Natural killer cell treated with Interleukin-12 subunit alpha and Interleukin-12 subunit beta and Interleukin-15 and Interleukin-18, amount 100 ng/mL, for 72 hours (primary cell): ENCODE measurements around the gene LRRC47. TPM values are rescaled to one million over a fixed set of nuclear protein-coding genes. Genes with fewer than 3 reads are reported as not detected.
A peak's percentile ranks its signal among the peaks of the same experiment; 100 is the strongest.
"Not testable (repeated sequence)": the region's sequence is repeated elsewhere in the genome, so short reads cannot be mapped to it uniquely, and the experiment has no call there.

Source experiments
- ATAC-seq, 2 donors: fragments of 150-1000 bp; cut with Tn5 transposase in 1 of 2; sonication (Bioruptor Pico), chemical (Tn5 transposase) in 1 of 2; 2 replicates each; pipeline ENCODE4 v1.10.0; 2021
- DNase-seq: peaks from one replicate; pipeline ENCODE4 v3.0.0; 2022; ENCODE audit warnings: low spot score
- H3K27ac Mint-ChIP-seq, 2 donors: 1 replicate in 1 of 2; 2 replicates in 1 of 2; pipeline ENCODE4 v1.8.0; 2022; ENCODE audit warnings: mixed read lengths in 2 of 2, mild to moderate bottlenecking in 1 of 2, moderate library complexity in 1 of 2
- H3K27me3 Mint-ChIP-seq, 2 donors: 1 replicate in 1 of 2; 2 replicates in 1 of 2; pipeline ENCODE4 v1.8.0; 2022; ENCODE audit warnings: mixed read lengths in 2 of 2
- H3K36me3 Mint-ChIP-seq: one replicate; pipeline ENCODE4 v1.8.0; 2022; ENCODE audit warnings: mixed read lengths
- H3K4me1 Mint-ChIP-seq, 2 donors: 1 replicate in 1 of 2; 2 replicates in 1 of 2; pipeline ENCODE4 v1.8.0; 2022; ENCODE audit warnings: low read depth in 2 of 2, mixed read lengths in 2 of 2, mild to moderate bottlenecking in 1 of 2
- H3K4me3 Mint-ChIP-seq: one replicate; pipeline ENCODE4 v1.8.0; 2022; ENCODE audit warnings: mixed read lengths
- H3K9me3 Mint-ChIP-seq: 2 replicates; pipeline ENCODE4 v1.8.0; 2022; ENCODE audit warnings: mixed read lengths
- total RNA-seq, 2 donors: library from RNA; stranded (reverse); gene quantifications; one replicate each; pipeline ENCODE4 v1.2.3, GENCODE V29; 2022

Gene LRRC47
- total RNA-seq, 2 donors from 2014 or later = 46.4 to 54.1 TPM

GRCh38 chr1:3821447-3821846, 25.1 kb upstream of the LRRC47 start:
- no peak overlapping the region for H3K27ac Mint-ChIP-seq
- no peak for DNase-seq
- H3K36me3 Mint-ChIP-seq = peaks cover 16% of the 10 kb centered on the region
- no peak overlapping the region for H3K4me3 Mint-ChIP-seq
- H3K9me3 Mint-ChIP-seq = no peaks in the 10 kb centered on the region
- H3K27me3 Mint-ChIP-seq = no peaks in the 10 kb centered on the region
- peaks cover 0 to 5% of the 10 kb centered on the region in 2 donors for H3K4me1 Mint-ChIP-seq
- no peak for ATAC-seq

GRCh38 chr1:3821004-3821403, 24.7 kb upstream of the LRRC47 start:
- no peaks in the 10 kb centered on the region for H3K27me3 Mint-ChIP-seq
- H3K4me1 Mint-ChIP-seq = peaks cover 0 to 5% of the 10 kb centered on the region in 2 donors
- H3K36me3 Mint-ChIP-seq = peaks cover 16% of the 10 kb centered on the region
- ATAC-seq = no peak
- H3K9me3 Mint-ChIP-seq = no peaks in the 10 kb centered on the region
- H3K4me3 Mint-ChIP-seq = no peak overlapping the region
- no peak overlapping the region for H3K27ac Mint-ChIP-seq
- DNase-seq = no peak

- H3K36me3 Mint-ChIP-seq = peaks cover 16% of the 10 kb centered on the region
- H3K9me3 Mint-ChIP-seq = no peaks in the 10 kb centered on the region
- ATAC-seq (no peak), DNase-seq (no peak)
- no peaks in the 10 kb centered on the region for H3K27me3 Mint-ChIP-seq
- no peak overlapping the region for H3K4me3 Mint-ChIP-seq
- H3K27ac Mint-ChIP-seq = no peak overlapping the region
- peaks cover 0 to 5% of the 10 kb centered on the region in 2 donors for H3K4me1 Mint-ChIP-seq
Observed at GRCh38 chr1:3820316-3820715, 24.0 kb upstream of the LRRC47 start.

- ATAC-seq = no peak
- peaks cover 0 to 5% of the 10 kb centered on the region in 2 donors for H3K4me1 Mint-ChIP-seq
Observed at GRCh38 chr1:3819771-3820200, 23.5 kb upstream of the LRRC47 start.

GRCh38 chr1:3817821-3818597, 21.7 kb upstream of the LRRC47 start:
- no peak for ATAC-seq
- Mint-ChIP-seq H3K9me3 (no peaks in the 10 kb centered on the region), H3K27ac (peak overlapping the region in 1 of 2 donors; percentile 60), H3K27me3 (no peaks in the 10 kb centered on the region), H3K4me1 (peaks cover 0 to 5% of the 10 kb centered on the region in 2 donors), H3K36me3 (peaks cover 12% of the 10 kb centered on the region), H3K4me3 (no peak overlapping the region)
- DNase-seq = no peak

More at GRCh38 chr1:3819771-3820200, 23.5 kb upstream of the LRRC47 start:
- Mint-ChIP-seq H3K4me3 (no peak overlapping the region), H3K36me3 (peaks cover 16% of the 10 kb centered on the region), H3K9me3 (no peaks in the 10 kb centered on the region), H3K27me3 (no peaks in the 10 kb centered on the region), H3K27ac (no peak overlapping the region)
- no peak for DNase-seq

GRCh38 chr1:3817138-3817740, 20.9 kb upstream of the LRRC47 start:
- Mint-ChIP-seq H3K27ac (no peak overlapping the region), H3K9me3 (no peaks in the 10 kb centered on the region), H3K36me3 (peaks cover 12% of the 10 kb centered on the region), H3K27me3 (no peaks in the 10 kb centered on the region), H3K4me3 (no peak overlapping the region), H3K4me1 (peaks cover 0 to 5% of the 10 kb centered on the region in 2 donors)
- DNase-seq = no peak
- no peak for ATAC-seq

- DNase-seq (no peak), ATAC-seq (no peak)
- H3K4me1 Mint-ChIP-seq = peaks cover 2 to 5% of the 10 kb centered on the region in 2 donors
- H3K27ac Mint-ChIP-seq = no peak overlapping the region
- H3K4me3 Mint-ChIP-seq = no peak overlapping the region
- peaks cover 12% of the 10 kb centered on the region for H3K36me3 Mint-ChIP-seq
- H3K9me3 Mint-ChIP-seq = no peaks in the 10 kb centered on the region
- no peaks in the 10 kb centered on the region for H3K27me3 Mint-ChIP-seq
Observed at GRCh38 chr1:3816331-3817137, 20.2 kb upstream of the LRRC47 start.

- H3K9me3 Mint-ChIP-seq = no peaks in the 10 kb centered on the region
- H3K27me3 Mint-ChIP-seq = no peaks in the 10 kb centered on the region
- no peak for DNase-seq
- ATAC-seq = no peak
- peaks cover 8 to 9% of the 10 kb centered on the region in 2 donors for H3K4me1 Mint-ChIP-seq
- H3K27ac Mint-ChIP-seq = no peak overlapping the region
- H3K4me3 Mint-ChIP-seq = no peak overlapping the region
- peaks cover 8% of the 10 kb centered on the region for H3K36me3 Mint-ChIP-seq
Observed at GRCh38 chr1:3814771-3815561, 18.7 kb upstream of the LRRC47 start.

GRCh38 chr1:3814065-3814464, 17.8 kb upstream of the LRRC47 start:
- DNase-seq (no peak), ATAC-seq (no peak)
- Mint-ChIP-seq H3K4me1 (peaks cover 12 to 13% of the 10 kb centered on the region in 2 donors), H3K27me3 (no peaks in the 10 kb centered on the region), H3K9me3 (no peaks in the 10 kb centered on the region), H3K27ac (no peak overlapping the region), H3K36me3 (no peaks in the 10 kb centered on the region), H3K4me3 (no peak overlapping the region)

- Mint-ChIP-seq H3K36me3 (no peaks in the 10 kb centered on the region), H3K9me3 (no peaks in the 10 kb centered on the region), H3K4me1 (peaks cover 7 to 13% of the 10 kb centered on the region in 2 donors), H3K27ac (no peak overlapping the region), H3K27me3 (peaks cover 0 to 3% of the 10 kb centered on the region in 2 donors), H3K4me3 (no peak overlapping the region)
- no peak for DNase-seq
- ATAC-seq = no peak
Observed at GRCh38 chr1:3811595-3811911, 15.3 kb upstream of the LRRC47 start.

- ATAC-seq = peak; percentile 61 to 86
- Mint-ChIP-seq H3K27ac (peak overlapping the region in 1 of 2 donors; percentile 11), H3K4me3 (peak overlapping the region; percentile 66), H3K4me1 (peaks cover 7 to 13% of the 10 kb centered on the region in 2 donors)
- H3K36me3 Mint-ChIP-seq, DNase-seq, H3K9me3 Mint-ChIP-seq, H3K27me3 Mint-ChIP-seq: not testable (repeated sequence)
Observed at GRCh38 chr1:3810149-3810761, 14.0 kb upstream of the LRRC47 start.

GRCh38 chr1:3809680-3810079, 13.4 kb upstream of the LRRC47 start:
- Mint-ChIP-seq H3K27me3 (peaks cover 7 to 16% of the 10 kb centered on the region in 2 donors), H3K9me3 (no peaks in the 10 kb centered on the region), H3K4me3 (peak overlapping the region; percentile 66), H3K4me1 (peaks cover 7 to 13% of the 10 kb centered on the region in 2 donors), H3K36me3 (no peaks in the 10 kb centered on the region), H3K27ac (peak overlapping the region in 1 of 2 donors; percentile 11)
- ATAC-seq = no peak
- no peak for DNase-seq

GRCh38 chr1:3807769-3808168, 11.5 kb upstream of the LRRC47 start:
- H3K27ac Mint-ChIP-seq = no peak overlapping the region
- H3K4me3 Mint-ChIP-seq = no peak overlapping the region
- H3K4me1 Mint-ChIP-seq = peaks cover 7 to 13% of the 10 kb centered on the region in 2 donors
- no peaks in the 10 kb centered on the region for H3K9me3 Mint-ChIP-seq
- peaks cover 16 to 26% of the 10 kb centered on the region in 2 donors for H3K27me3 Mint-ChIP-seq
- ATAC-seq = no peak
- DNase-seq = no peak
- H3K36me3 Mint-ChIP-seq = no peaks in the 10 kb centered on the region
